IMR-90 (cell line): ENCODE data around the gene EIF6. TPM values are rescaled to one million over a fixed set of nuclear protein-coding genes. Genes with fewer than 3 reads are reported as not detected.
A peak's percentile ranks its signal among the peaks of the same experiment; 100 is the strongest.

Experiments
- ATAC-seq: fragments of 200-7000 bp; cut with Tn5 transposase; 2 replicates; pipeline ENCODE4 v1.9.1; 2020; ENCODE audit warnings: low read depth, mild to moderate bottlenecking, moderate library complexity
- BruUV-seq: library from RNA; stranded (reverse); fragments of 400-500 nt; replicated peaks from 2 replicates; lab custom pipeline; 2021; lab: Mats Ljungman, UMichigan
- CTCF ChIA-PET: fragments of 300-600 bp; formaldehyde crosslinking; extraction: SDS; loops from one replicate; lab custom pipeline; 2021; ENCODE audit warnings: antibody characterized with exemption; lab: Yijun Ruan, JAX
- POLR2A ChIA-PET: fragments of 300-600 bp; sonication (Branson Sonifier 250); formaldehyde crosslinking; loops from one replicate; lab custom pipeline; 2022; ENCODE audit warnings: antibody characterized with exemption; ENCODE audit not compliant: unreplicated experiment; lab: Charles Lee
- DNase-seq: peaks from one replicate; pipeline ENCODE4 v3.0.0; 2013
- H2AFZ ChIP-seq: replicated peaks from 2 replicates; pipeline ENCODE3; 2013; ENCODE audit warnings: low read length, mild to moderate bottlenecking; ENCODE audit not compliant: poor library complexity
- H2AK5ac ChIP-seq: 2 replicates; pipeline ENCODE4 v1.6.1; 2013; ENCODE audit warnings: low read depth, low read length, inconsistent platforms
- H2AK9ac ChIP-seq: replicated peaks from 2 replicates; pipeline ENCODE3; 2013; ENCODE audit warnings: mild to moderate bottlenecking, low read depth, low read length, moderate library complexity; ENCODE audit not compliant: poor library complexity
- H2BK120ac ChIP-seq: 2 replicates; pipeline ENCODE4 v1.6.1; 2013; ENCODE audit warnings: low read depth, low read length, inconsistent platforms
- H2BK15ac ChIP-seq: 3 replicates; pipeline ENCODE4 v1.6.1; 2013; ENCODE audit warnings: low read depth, low read length, inconsistent platforms
- H2BK20ac ChIP-seq: 2 replicates; pipeline ENCODE4 v1.6.1; 2013; ENCODE audit warnings: low read depth, mild to moderate bottlenecking, inconsistent platforms, low read length, moderate library complexity
- H2BK5ac ChIP-seq: 2 replicates; pipeline ENCODE4 v1.6.1; 2013; ENCODE audit warnings: mild to moderate bottlenecking, low read depth, low read length, inconsistent platforms; ENCODE audit not compliant: poor library complexity, severe bottlenecking
- H3K14ac ChIP-seq: replicated peaks from 2 replicates; pipeline ENCODE4 v1.6.1; 2013; ENCODE audit warnings: low read depth, low read length, inconsistent platforms
- H3K18ac ChIP-seq: 2 replicates; pipeline ENCODE4 v1.6.1; 2013; ENCODE audit warnings: low read depth, low read length, control low read depth
- H3K23ac ChIP-seq: 2 replicates; pipeline ENCODE4 v1.6.1; 2013; ENCODE audit warnings: low read depth, low read length, inconsistent platforms
- H3K27ac ChIP-seq: 2 replicates; pipeline ENCODE4 v1.5.1; 2013; ENCODE audit warnings: mild to moderate bottlenecking, control low read depth, low read length; ENCODE audit not compliant: insufficient read depth
- H3K27me3 ChIP-seq: 2 replicates; pipeline ENCODE4 v1.6.1; 2013; ENCODE audit warnings: low read length; ENCODE audit not compliant: control insufficient read depth, insufficient read depth
- H3K36me3 ChIP-seq: 2 replicates; pipeline ENCODE4 v1.6.1; 2013; ENCODE audit warnings: low read length, mixed read lengths; ENCODE audit not compliant: control insufficient read depth, insufficient read depth
- H3K4ac ChIP-seq: 2 replicates; pipeline ENCODE4 v1.6.1; 2013; ENCODE audit warnings: low read depth, low read length, inconsistent platforms
- H3K4me1 ChIP-seq: 2 replicates; pipeline ENCODE4 v1.6.1; 2013; ENCODE audit warnings: low read length, mixed read lengths; ENCODE audit not compliant: control insufficient read depth, insufficient read depth
- H3K4me2 ChIP-seq: 2 replicates; pipeline ENCODE4 v1.6.1; 2013; ENCODE audit warnings: low read depth, mild to moderate bottlenecking, control low read depth, low read length, moderate library complexity
- H3K4me3 ChIP-seq: 2 replicates; pipeline ENCODE4 v1.5.1; 2013; ENCODE audit warnings: low read depth, mild to moderate bottlenecking, control low read depth, low read length, moderate library complexity; ENCODE audit not compliant: insufficient read depth
- H3K56ac ChIP-seq: 2 replicates; pipeline ENCODE4 v1.6.1; 2013; ENCODE audit warnings: low read length, inconsistent platforms; ENCODE audit not compliant: insufficient read depth; ENCODE audit errors: extremely low read depth
- H3K79me1 ChIP-seq, 2 experiments: 2 replicates each; pipeline ENCODE4 v1.6.1; 2013; ENCODE audit warnings: low read length in 2 of 2, inconsistent platforms in 1 of 2, low read depth in 1 of 2
- H3K9ac ChIP-seq: 2 replicates; pipeline ENCODE4 v1.6.1; 2013; ENCODE audit warnings: low read depth, low read length, control low read depth
- H3K9me1 ChIP-seq: 2 replicates; pipeline ENCODE4 v1.6.1; 2013; ENCODE audit warnings: low read length, inconsistent platforms; ENCODE audit not compliant: insufficient read depth
- H3K9me3 ChIP-seq: 2 replicates; pipeline ENCODE4 v1.6.1; 2013; ENCODE audit warnings: low read length; ENCODE audit not compliant: control insufficient read depth, insufficient read depth
- H4K20me1 ChIP-seq: 2 replicates; pipeline ENCODE4 v1.6.1; 2013; ENCODE audit warnings: low read length, inconsistent platforms; ENCODE audit not compliant: insufficient read depth
- H4K5ac ChIP-seq: 2 replicates; pipeline ENCODE4 v1.6.1; 2013; ENCODE audit warnings: mild to moderate bottlenecking, low read depth, low read length, control low read depth
- H4K8ac ChIP-seq, 2 experiments: 2 replicates each; pipeline ENCODE4 v1.6.1; 2013; ENCODE audit warnings: low read depth in 2 of 2, low read length in 2 of 2, control low read depth in 1 of 2, inconsistent platforms in 1 of 2
- H4K91ac ChIP-seq: 2 replicates; pipeline ENCODE4 v1.6.1; 2013; ENCODE audit warnings: low read depth, low read length, inconsistent platforms; ENCODE audit not compliant: insufficient read depth
- BHLHE40 ChIP-seq: fragments of 150-350 bp; IDR thresholded peaks from 2 replicates; pipeline ENCODE4 v1.6.1; 2016; ENCODE audit warnings: mild to moderate bottlenecking, low read depth, low read length
- CEBPB ChIP-seq: IDR thresholded peaks from 2 replicates; pipeline ENCODE4 v1.6.1; 2012; ENCODE audit warnings: low read depth, low read length, improper control_type of control experiment
- CHD1 ChIP-seq: IDR thresholded peaks from 2 replicates; pipeline ENCODE4 v1.6.1; 2012; ENCODE audit warnings: low read depth, low read length, improper control_type of control experiment
- ELK1 ChIP-seq: fragments of 150-350 bp; IDR thresholded peaks from 2 replicates; pipeline ENCODE4 v1.6.1; 2016; ENCODE audit warnings: low read depth, mild to moderate bottlenecking, low read length, moderate library complexity, borderline replicate concordance
- FOS ChIP-seq: fragments of 150-350 bp; IDR thresholded peaks from 2 replicates; pipeline ENCODE4 v1.6.1; 2016; ENCODE audit warnings: low read depth, low read length
- MAFK ChIP-seq: IDR thresholded peaks from 2 replicates; pipeline ENCODE4 v1.6.1; 2012; ENCODE audit warnings: low read depth, low read length, improper control_type of control experiment
- MXI1 ChIP-seq: IDR thresholded peaks from 2 replicates; pipeline ENCODE4 v1.6.1; 2012; ENCODE audit warnings: low read depth, mild to moderate bottlenecking, low read length, moderate library complexity, borderline replicate concordance
- NFE2L2 ChIP-seq: fragments of 150-350 bp; IDR thresholded peaks from 2 replicates; pipeline ENCODE4 v1.6.1; 2016; ENCODE audit warnings: low read depth, mild to moderate bottlenecking, low read length
- RCOR1 ChIP-seq: IDR thresholded peaks from 2 replicates; pipeline ENCODE4 v1.6.1; 2012; ENCODE audit warnings: mild to moderate bottlenecking, low read length, improper control_type of control experiment; ENCODE audit not compliant: insufficient replicate concordance
- SMC3 ChIP-seq: fragments of 150-350 bp; IDR thresholded peaks from 2 replicates; pipeline ENCODE4 v1.6.1; 2016; ENCODE audit warnings: low read depth, mild to moderate bottlenecking, antibody characterized with exemption, low read length, moderate library complexity
- USF2 ChIP-seq: fragments of 150-350 bp; IDR thresholded peaks from 2 replicates; pipeline ENCODE4 v1.6.1; 2017; ENCODE audit warnings: mild to moderate bottlenecking, antibody characterized with exemption, low read length, low read depth
- WGBS, 2 experiments: methylation state at CpG; one replicate each; pipeline versions ENCODE4 v1.1.5 to v1.1.7; 2013; ENCODE audit warnings: missing lambda C conversion rate in 2 of 2; ENCODE audit not compliant: insufficient read length in 1 of 2; ENCODE audit errors: extremely low coverage in 2 of 2; 5-methylcytosine and 5-hydroxymethylcytosine counted together
- dilution Hi-C: fragments of 300-500 bp; cut with HindIII; formaldehyde crosslinking; loops from one replicate; pipeline ENCODE4 v1.14.3; 2018; ENCODE audit warnings: low sequenced_read_pairs; ENCODE audit not compliant: unreplicated experiment
- in situ Hi-C: fragments of 300-500 bp; cut with MboI; formaldehyde crosslinking; loops from 3 replicates; pipeline ENCODE4 v1.14.3; 2019; ENCODE audit warnings: low sequenced_read_pairs, inconsistent platforms, mixed read lengths
- intact Hi-C: fragments of 100-400 bp; cut with micrococcal nuclease; formaldehyde crosslinking; loops from 2 replicates; pipeline ENCODE4 v1.10.0; 2022
- polyA plus RNA-seq, 3 experiments: library from polyadenylated mRNA; depleted of rRNA; stranded (reverse); fragments of >200 nt; gene quantifications; 2 replicates each; pipeline ENCODE4 v1.2.3, GENCODE V29; 2012; ENCODE audit warnings: low replicate concordance in 1 of 3
- total RNA-seq: library from RNA; depleted of rRNA; stranded (reverse); fragments of >200 nt; gene quantifications from 2 replicates; pipeline ENCODE4 v1.2.3, GENCODE V29; 2012

EIF6 gene
- total and polyA plus RNA-seq, 2 of the 4 experiments (the other 2 are of a cell fraction): 215 to 227 TPM

DNA sequence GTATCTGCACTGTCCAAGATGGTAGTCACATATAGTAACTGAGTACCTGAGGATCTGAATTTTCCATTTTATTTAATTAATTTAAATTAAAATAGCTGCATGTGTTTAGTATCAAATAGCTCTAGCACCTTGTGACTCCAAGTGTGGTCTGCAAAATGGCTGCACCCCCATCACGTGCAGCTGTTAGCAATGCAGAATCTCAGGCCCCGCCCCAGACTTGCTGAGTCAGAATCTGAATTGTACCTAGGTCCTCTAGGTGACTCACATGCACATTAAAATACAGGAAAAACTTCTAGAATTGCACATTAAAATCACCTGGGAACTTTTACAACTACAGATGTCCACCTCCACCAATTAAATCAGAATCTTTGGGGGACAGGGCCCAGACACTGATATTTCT is 26.8 kb upstream of the EIF6 start (continued):
- TF ChIP-seq NFE2L2: 0 out of 2 replicates have a peak, but pooled peaks have one; percentile 24

- ChIA-PET CTCF (interaction anchor here (0.6 to 1.7 kb wide), 7 partner anchors 9 to 163 kb away, joined by 3 to 9 read pairs (median 4); no protein-coding TSS in a partner anchor), POLR2A (interaction anchor here (0.5 to 1.0 kb wide), 3 partner anchors 23 to 141 kb away, joined by 3 to 4 read pairs (median 3); partner anchors contain the start of gene EIF6)
- peak overlapping the region; percentile 92 for H3K18ac ChIP-seq
- H4K8ac ChIP-seq: peak overlapping the region; percentile 97 to 98
- H4K20me1 ChIP-seq: no peaks in the 10 kb centered on the region
- peak overlapping the region; percentile 87 for H2AK9ac ChIP-seq
- peak overlapping the region; percentile 94 for H2BK5ac ChIP-seq
- 45% methylated on average over 6 of the region's 13 CpGs; no CpG with 5 or more reads in 1 of the 2 experiments for WGBS, 2 experiments
- H4K91ac ChIP-seq: peak overlapping the region; percentile 100
- H3K27ac ChIP-seq: peak overlapping the region; percentile 88
- no peak overlapping the region for H3K4me2 ChIP-seq
- peak overlapping the region; percentile 100 for H2BK120ac ChIP-seq
- no TSS peak for BruUV-seq
- in situ Hi-C loops: loop anchor here (5.0 kb wide), 1 partner anchor 129 kb away; the partner anchor contains the start of gene GDF5
- dilution Hi-C loops: no loop called here
- no peaks in the 10 kb centered on the region for H3K27me3 ChIP-seq
- intact Hi-C loops: loop anchor here (2.0 kb wide), 1 partner anchor 31 kb away; no protein-coding TSS in a partner anchor
- H3K79me1 ChIP-seq: peaks cover 0 to 59% of the 10 kb centered on the region in 2 experiments; a peak in 2 of 4 replicates
- no peaks in the 10 kb centered on the region for H3K9me3 ChIP-seq
- DNase-seq: peak; percentile 83
- peak overlapping the region; percentile 99 for H2BK15ac ChIP-seq
- peak overlapping the region; percentile 31 for H3K9ac ChIP-seq
- H3K23ac ChIP-seq: peak overlapping the region; percentile 98
- H3K9me1 ChIP-seq: peaks cover 50% of the 10 kb centered on the region
- no peak overlapping the region for H3K4me3 ChIP-seq
- H3K4ac ChIP-seq: peak overlapping the region; percentile 99
- peak overlapping the region; percentile 86 for H3K56ac ChIP-seq
- H3K14ac ChIP-seq: peak overlapping the region; percentile 99
- peak; percentile 3 for ATAC-seq
- H2AFZ ChIP-seq: peak overlapping the region; percentile 10
- H3K4me1 ChIP-seq: peaks cover 55% of the 10 kb centered on the region
- no peaks in the 10 kb centered on the region for H3K36me3 ChIP-seq
- peak overlapping the region; percentile 100 for H2AK5ac ChIP-seq
- H2BK20ac ChIP-seq: peak overlapping the region; percentile 100
- peak overlapping the region; percentile 86 for H4K5ac ChIP-seq
- TF ChIP-seq SMC3 (no peak), USF2 (peak; percentile 10; the same call in 1 of the 2 replicates), MXI1 (no peak), MAFK (peak; percentile 26; the same call in 1 of the 2 replicates), FOS (peak; percentile 56), CHD1 (no peak), BHLHE40 (peak; percentile 74; the same call in 1 of the 2 replicates), RCOR1 (no peak), CEBPB (no peak), ELK1 (no peak)
Observed at GRCh38 chr20:35307666-35308653, 23.4 kb upstream of the EIF6 start.
